GM19455 (cell line): ENCODE measurements around the gene MRPL23.

Source experiments
- ATAC-seq: cut with Tn5 transposase; IDR thresholded peaks from one replicate; pipeline ENCODE4 v1.9.1; 2021; ENCODE audit not compliant: unreplicated experiment

The MRPL23 gene

DNA sequence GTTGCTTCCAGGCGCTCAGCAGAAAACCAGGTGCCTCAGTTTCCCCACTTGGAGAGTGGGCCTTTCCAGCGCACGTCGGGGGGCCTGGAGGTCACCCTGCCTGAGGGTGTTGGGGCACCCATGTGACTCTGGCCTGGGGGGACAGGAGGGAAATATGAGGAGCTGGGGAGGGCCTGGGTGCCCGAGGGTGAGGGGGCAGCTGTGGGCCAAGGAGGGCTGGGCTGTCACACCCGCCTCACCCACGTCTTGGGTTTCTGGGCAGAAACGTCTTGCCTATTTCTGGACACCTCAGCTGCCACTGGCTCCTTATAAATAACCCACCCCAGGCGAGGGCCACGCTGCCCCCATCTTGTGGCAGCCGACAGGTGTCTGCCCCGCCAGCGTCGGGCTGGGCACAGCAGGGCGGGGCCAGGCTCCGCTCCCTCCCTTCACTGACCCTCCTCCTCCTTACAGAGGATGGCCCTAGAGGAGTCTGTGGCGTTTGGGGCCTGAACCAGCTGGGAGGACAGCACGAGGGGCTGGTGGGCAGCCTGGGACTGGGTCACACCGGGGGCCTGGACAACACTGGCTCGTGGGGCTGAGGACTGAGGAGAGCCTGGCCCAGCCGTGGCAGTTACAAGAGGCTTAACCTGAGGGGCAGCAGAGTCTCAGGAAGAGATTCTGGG lies 26.1 kb upstream of the MRPL23 start:
- ATAC-seq = no peak

DNA sequence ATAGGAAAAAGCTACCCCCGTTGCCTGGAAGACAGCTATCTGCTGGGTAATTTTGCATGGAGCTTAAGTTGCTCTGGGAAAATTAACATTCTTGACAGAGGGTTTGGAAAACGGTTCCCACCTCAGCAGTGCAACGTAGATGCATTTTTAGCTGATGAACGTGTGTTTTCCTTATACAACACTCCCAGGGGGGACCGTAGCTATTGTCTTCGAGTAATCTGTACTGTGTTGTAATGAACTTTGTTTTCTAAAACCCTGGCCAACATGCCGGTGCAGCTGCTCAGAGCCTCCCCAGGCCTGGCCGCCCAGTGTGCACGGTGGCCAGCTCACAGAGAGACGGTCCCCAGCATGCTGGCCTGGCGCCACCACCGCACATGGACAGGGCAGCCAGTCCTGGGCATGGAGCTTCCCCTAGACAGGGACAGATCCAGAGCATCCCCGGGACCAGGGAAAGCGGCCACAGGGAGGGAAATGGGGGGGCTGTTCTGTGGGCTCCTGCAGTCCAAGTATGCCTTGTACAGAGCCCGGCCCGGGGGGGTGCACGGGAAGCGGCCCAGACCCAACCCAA lies 25.5 kb upstream of the MRPL23 start:
- no peak for ATAC-seq

DNA sequence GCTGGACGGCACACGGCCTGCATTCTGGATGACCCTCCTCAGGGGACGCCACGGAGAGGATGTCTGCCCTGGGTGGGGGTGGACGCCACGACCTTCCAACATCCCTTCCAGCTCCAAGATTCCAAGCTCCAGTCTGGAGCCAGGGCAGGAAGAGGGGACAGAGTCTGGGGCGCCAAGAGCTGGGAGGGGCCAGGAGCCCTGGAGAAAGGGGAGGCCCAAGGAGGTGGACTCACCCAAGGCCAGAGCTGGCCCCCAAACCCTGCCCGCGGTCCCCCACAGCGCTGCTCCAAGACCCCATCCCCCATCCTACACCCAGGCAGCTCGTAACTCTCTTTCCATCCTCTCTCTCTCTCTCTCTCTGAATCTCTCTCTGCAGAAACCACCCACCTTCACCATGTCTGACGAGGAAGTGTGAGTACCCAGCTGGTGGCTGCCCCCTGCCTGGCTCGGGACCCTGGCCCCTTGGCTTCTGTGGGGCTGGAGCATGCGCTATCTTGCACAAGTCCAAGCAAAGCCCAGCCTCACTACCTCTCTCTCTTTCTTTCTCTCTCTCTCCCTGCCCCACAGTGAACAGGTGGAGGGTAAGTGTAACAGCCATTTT lies 24.6 kb upstream of the MRPL23 start:
- no peak for ATAC-seq

DNA sequence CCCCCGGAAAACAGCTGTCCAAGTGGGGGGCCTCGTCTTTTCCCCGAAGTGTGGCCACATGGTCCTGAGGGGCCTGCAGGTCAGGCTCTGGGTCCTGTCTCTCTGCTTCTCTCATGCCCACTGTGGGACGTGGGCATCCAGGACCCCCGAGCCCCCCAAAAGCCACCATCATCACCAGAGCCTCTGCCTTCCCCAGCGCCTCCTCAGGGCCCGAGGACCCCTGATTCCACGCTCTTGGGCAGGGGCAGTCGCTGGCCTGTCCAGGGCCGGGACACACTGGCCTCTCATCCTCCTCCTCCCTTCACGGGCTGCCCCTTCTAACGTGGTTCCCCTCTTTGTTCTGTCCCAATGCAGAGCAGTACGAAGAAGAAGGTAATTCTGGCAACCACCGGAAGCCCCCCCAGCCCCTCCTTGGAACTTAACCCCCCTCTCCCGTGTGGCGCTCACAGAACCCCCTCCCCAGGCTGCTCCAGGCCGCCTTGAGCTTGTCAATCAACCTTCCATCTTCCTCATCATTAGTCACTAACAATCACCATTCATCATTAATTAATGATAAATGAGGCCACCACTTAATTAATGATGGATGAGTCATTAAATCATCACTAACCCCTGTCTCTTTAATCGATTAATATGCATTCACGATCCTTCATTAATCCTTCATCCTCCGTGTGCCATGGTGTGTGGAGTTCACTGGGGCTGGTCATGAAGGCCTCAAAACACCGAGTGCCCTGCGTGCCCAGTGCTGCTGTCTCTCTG lies 23.8 kb upstream of the MRPL23 start:
- no peak for ATAC-seq

DNA sequence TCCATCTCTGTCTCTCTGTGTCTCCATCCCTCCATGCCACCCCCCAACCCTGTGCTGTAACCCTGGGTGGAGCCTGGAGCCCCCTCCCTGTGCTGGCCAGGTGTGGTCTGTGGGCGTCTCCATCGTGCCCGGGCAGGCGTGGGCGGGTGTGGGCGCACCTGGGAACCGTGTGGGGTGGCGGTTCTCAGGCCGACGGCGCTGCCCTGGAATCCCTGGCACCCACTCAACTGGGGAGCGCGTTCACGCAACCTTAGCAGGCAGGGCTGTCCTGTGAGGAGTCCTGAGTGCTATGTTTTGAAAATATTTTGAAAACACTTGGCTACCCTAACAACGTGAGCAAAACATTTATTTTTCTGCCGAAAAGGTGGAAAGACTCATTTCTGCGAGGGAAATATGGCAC lies 23.0 kb upstream of the MRPL23 start:
- ATAC-seq = no peak

DNA sequence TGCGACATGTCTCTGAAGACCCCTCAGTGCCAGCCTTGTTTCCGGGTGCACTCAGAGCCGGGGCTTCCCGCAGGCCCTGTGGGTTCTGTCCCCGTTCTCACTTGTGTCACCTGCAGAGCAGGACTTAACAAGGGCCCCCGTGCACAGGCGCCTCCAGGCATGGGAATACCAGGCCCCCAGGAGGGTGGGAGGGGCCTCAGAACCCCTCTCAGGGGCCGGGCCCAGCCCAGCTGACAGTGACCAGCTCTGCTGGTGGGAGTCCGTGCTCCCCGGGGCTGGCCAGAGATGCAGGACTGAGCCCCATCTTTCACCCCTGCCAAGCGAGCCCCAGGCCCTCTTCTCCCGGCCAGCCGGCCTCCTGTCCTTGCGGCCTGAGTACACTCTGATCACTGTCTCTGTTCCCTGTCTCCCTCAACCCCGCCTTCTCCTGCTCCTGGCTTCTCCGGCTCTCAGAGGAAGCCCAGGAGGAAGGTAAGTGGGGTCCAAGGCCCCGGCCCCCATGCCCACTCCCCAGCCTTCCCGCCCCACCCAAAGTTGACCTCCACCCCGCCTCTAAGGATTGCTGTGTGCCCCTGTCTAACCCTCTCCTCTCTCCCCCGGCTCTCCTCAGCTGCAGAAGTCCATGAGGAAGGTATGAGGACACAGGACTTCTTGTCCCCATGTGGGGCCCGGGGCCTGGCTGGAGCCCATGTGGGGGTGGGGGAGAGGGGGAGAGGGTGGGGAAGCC lies 22.3 kb upstream of the MRPL23 start:
- ATAC-seq = no peak

DNA sequence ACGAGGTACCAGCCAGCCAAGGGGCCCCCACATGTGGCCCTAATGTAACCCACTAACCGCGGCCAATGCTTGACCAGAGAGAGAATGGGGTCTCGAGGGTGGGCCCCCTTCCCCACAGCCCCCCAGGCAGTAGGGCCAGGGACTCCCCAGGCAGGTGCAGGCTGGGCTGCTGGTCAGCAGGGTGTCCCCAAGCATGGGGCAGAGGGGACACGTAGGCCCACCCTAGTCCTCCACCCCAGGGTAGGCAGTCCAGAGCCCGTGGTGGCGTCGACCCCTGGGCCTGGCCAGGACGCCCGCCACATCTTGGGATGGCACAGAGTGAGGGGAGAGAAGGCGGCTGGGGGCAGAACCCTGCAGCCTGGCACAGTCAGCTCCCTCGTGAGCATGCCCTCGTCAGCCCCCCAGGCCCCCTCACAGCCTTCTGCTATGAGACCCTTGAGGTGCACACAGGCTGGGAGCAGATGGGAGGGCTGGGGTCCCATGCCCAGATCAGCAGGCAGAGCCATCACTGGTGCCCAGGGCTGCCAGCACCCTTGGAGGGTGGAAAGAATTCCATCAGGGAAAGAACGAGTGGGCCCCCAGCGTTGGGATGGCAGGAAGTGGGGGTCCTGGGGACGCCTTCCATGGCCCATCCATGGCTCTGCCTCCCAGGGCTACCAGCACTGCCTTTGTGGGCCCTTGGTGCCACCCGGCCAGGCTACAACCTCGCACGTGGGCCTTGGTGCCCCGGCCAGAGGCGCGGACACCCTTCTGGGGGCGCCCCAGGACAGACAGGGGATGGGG lies 21.6 kb upstream of the MRPL23 start:
- ATAC-seq = no peak

DNA sequence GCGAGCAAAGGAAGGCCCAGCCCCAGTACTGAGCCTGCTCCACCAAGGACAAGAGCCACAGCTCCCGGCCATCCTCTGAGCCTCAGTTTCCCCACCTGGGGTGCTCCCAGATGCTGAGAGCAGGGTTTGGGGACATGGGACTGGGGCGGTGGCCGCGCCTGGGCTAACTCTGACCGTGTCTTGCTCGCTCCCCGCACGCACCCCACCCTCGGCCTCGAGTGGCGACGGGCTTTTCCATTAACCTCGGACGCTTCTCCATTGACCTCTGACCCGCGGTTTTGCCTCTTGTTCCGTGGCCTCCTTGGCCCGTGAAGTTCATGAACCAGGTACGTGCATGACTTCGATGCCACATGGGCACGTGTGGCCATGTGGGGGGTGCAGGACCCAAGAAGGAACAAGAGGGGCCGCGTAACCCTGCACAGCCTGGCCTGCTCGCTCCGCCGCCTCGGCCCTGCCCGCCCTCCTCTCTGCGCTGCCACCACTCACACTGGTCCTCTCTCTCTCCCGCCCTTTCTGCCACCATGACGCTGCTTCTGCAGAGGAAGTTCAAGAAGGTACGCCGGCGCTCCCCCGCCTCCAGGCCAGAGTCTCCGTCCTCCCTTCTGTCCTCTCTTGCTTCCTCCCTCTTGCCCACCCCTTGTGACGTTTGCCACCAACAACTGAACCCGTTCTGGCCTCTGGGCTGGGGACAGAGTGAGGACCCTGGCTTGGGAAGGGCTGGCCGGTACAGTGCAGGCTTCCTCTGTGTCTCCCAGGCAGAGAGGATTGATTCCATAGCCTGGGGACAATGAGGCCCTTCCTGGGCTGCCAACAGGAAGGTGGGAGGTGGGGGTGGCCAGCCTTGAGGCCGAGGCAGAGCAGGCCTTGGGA lies 20.7 kb upstream of the MRPL23 start:
- ATAC-seq = no peak

DNA sequence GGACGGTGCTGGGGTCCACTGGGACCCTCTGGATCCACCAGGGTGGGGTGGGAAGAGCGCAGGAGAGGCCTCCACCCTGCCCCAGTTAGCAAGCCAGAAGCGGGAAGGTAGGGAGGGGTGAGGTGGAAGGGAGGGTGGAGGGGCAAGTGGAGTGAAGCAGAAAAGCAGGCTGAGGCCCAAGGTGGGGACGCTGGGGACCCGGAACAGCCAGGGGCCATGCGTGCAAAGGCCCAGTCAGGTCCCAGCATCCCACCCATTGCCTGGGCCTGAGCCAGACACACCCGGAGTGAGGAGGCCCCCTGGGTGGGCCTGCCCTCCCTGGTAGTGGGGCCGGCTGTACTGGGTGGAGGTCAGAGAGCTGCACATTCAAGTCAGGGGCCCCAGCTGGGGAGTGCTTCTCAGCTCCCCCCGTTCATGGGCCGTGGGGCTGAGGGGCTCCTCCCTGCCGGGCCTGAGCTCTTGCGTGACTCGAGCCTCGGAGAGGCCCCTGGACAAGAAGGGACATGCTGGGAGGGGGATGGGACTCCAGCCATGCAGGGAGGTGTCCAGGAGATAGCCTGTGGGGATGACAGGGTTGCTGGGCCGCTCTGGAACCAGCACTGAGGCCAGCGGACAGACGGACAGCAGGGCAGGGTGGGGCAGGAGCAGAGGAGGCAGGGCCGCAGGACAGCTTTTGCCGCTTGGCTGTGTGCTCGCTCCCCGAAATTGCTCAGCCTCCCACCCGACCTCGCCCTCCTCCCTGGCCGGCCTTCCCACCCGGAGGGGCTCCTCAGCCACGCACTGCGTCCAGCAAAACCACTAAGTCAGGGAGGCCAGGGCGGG lies 19.9 kb upstream of the MRPL23 start:
- no peak for ATAC-seq

DNA sequence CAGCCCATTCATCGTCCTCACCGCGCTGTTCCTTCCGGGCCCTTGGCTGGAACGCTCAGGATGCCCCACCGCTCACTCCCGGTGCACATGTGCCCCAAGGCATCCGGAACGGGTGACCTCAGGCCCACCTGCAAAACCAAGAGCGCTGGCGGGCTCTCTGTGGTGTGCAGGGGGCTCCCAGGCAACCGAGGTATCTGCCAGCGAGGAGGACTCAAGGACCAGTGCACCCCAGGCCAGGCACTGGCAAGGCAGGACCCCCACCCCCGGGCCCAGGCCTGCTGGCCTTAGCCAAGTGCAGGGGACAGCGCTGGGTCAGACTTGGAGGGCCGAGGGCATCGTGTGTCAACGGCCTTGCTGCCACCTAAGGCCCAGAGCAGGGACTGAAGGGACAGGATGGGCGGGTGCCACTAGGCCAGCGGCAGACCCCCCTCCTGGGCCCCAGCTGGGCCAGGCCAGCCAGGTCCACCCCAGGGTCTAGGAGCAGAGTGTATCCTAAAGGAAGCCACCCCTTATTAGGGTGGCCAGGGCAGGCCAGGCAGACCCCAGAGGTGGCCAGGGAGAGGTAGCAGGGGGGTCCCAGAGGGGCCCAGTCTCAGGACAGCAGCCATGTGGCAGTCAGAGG lies 19.2 kb upstream of the MRPL23 start:
- ATAC-seq = no peak

DNA sequence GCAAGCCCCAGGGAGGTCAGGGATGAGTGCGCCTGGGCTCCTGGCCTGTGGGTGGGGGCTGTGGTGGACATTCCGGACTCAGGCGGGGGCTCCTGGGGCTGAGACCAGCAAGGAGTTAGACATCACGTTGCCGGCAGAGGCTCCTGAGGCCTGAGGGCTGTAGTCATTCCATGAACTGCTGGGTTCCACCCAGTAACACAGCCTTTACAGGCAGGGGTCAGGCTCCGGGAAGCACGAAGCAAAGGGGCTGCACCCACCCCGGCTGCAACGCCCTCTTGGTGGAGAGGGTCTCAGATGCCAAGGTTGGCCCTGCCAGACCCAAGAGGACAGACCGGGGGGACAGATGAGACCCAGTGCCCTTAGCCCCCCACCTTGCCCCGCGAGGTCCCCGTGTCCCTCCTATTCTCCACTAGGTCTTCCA lies 18.7 kb upstream of the MRPL23 start:
- no peak for ATAC-seq

DNA sequence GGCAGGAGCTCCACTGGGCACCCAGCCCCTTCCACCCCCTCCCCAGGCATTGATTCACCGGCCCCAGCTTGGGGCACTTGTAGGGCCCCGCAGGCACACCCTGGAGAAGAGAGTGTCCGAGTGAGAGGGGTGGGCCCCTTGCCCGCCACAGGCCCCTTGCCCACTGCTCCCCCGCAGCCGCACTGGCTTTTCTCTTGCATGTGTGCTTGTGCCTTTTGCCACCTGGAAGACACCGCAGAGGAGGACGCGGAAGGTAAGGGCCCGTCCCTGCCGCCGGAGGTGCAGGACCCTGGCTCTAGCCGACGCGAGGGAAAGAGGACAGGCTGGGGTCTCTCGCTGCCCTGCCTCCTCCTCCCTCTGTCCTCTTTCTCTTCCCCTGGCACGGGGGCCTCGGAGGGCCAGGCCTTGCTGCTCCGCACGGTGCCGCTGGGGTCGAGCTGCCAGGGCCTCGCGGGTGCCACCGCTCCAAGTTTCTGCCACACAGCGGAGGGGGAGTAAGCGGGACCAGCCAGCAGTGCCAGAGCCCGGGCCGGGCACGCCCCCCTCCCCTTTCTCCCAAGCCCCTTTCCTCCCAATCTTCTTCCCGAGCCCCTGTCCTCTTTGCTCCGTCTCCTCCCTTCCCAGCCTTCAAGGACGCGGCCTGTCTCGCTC lies 18.1 kb upstream of the MRPL23 start:
- ATAC-seq = no peak

DNA sequence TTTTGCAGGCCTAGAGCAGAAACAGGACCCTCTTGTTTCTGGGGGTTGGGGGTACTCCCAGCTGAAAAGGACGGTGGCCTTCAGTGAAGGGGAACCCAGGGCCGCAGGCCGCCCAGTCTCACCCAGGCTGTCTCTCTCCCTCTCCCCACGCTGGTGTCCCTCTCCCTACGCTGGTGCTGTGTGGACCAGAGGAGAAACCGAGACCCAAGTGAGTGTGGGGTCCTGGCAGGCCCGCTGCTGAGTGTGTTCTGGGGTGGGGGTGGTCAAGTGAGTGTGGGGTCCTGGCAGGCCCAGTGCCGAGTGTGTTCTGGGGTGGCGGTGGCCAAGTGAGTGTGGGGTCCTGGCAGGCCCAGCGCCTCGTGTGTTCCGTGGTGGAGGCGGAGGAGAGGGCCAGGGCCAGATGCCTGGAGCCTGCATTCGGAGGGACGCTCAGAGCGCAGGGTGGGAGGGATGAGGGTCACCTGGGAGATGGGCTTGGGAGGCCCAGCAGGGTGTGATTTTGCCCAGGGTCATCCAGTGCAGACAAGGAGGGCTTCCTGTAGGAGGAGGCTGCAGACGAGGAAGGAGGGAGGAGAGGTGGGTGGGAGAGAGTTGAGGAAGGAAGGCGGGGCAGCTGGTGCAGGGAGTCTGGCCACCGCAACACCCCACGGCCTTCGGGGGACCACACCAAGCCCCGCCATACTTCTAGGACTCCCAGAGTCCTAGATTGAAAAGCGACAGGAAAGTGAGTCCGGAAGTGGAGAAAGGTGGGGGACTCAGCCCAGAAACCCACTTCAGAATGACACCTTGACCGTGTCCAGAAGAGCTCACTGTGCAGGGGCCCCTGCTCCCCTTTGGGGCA lies 17.3 kb upstream of the MRPL23 start:
- no peak for ATAC-seq

DNA sequence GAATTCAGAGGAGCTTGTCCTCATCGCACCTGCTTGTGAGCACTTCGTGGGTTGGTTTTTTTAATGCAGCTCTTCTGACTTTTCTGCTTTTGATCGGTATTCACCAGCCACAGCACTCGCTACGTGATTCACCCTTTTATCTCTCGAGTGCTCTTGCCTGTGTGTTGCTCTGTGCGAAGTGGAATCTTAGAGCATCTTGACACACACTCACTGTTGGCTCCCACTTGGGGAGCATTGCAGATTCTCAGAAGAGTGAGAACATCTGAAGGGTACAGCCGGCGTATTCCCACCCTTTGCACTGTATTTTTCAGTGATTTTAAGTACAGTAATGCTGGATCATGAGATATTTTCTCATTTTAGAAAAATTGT lies 16.7 kb upstream of the MRPL23 start:
- no peak for ATAC-seq

DNA sequence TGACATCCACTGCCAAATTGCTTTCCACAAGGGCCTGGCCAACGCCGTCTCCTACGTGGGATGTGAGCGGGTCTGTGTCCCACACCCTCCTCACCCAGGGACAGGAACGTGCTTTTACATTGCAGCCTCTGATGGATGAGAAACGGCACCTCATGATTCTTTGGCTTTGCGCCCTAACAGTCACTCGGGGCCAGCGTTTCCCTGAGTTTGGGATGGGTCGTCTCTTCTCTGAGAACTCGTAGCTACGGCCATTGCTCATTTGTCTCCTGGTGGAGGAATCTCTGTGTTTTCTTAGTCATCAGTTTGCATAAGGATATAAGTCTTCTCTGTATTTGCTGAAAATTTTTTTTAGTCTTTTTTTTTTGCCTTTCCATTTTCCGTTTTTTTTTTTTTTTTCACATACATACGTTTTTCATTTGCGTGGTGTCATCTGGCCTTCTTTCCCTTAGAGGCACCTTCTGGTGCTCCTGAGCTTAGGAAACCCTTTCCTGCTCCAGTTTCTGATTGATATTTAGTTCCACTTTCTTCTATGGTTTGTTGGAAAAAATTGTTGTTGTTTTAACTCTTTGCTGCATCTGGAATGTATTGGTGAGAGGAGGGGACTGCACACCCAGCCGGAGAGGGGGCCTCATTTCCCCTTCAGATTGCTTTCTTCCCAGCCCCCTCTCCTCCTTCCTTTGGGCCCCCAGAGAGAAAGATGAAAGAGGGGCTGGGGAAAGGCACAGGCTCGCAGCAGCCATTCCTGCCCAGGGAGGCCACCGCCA lies 15.6 kb upstream of the MRPL23 start:
- no peak for ATAC-seq

DNA sequence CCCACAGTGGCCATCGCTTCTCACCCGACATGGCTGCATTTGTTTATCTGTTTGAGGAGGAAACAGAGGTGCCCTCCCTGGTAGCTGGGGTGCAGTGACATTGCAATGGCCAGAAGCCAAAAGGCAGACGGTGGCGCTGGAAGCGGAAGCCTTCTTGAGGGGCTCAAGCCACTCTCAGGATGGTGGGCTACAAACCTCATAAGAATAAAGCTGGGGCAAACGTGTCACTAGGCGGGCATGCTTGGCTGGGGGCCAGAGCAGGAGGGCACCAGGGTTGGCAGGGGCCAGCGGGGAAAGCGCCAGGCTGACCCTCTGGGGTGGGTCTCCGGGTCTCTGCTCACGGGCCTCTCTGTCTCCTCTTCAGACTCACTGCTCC lies 15.0 kb upstream of the MRPL23 start:
- no peak for ATAC-seq
